ENCODE measurements around the gene TBX22.

- TF ChIP-seq CTCF (IDR thresholded peaks at IDR 0.05), result no peak
- TF ChIP-seq POLR2A (IDR thresholded peaks at IDR 0.05), result no peak
These were observed 38.9 kb upstream of the TBX22 start for GRCh38 chrX:79975605-79976004.
